Endothelial cell (in vitro differentiated cells): ENCODE results near the gene SLC9A9. TPM values are rescaled to one million over a fixed set of nuclear protein-coding genes. Genes with fewer than 3 reads are reported as not detected.

Source experiments
- DNase-seq: peaks from one replicate; pipeline ENCODE4 v3.0.0; 2021; ENCODE audit warnings: low spot score
- H3K27ac Mint-ChIP-seq: one replicate; pipeline ENCODE4 v1.8.0; 2021; ENCODE audit warnings: mixed read lengths, inconsistent platforms; ENCODE audit not compliant: unreplicated experiment
- H3K27me3 Mint-ChIP-seq: one replicate; pipeline ENCODE4 v1.8.0; 2021; ENCODE audit warnings: mild to moderate bottlenecking, moderate library complexity, mixed read lengths, inconsistent platforms; ENCODE audit not compliant: unreplicated experiment
- H3K36me3 Mint-ChIP-seq: one replicate; pipeline ENCODE4 v1.8.0; 2021; ENCODE audit warnings: mild to moderate bottlenecking, low read depth, mixed read lengths, inconsistent platforms; ENCODE audit not compliant: unreplicated experiment
- H3K4me1 Mint-ChIP-seq: one replicate; pipeline ENCODE4 v1.8.0; 2021; ENCODE audit warnings: mild to moderate bottlenecking, mixed read lengths, inconsistent platforms; ENCODE audit not compliant: unreplicated experiment
- H3K4me3 Mint-ChIP-seq: one replicate; pipeline ENCODE4 v1.8.0; 2021; ENCODE audit warnings: mild to moderate bottlenecking, mixed read lengths, inconsistent platforms; ENCODE audit not compliant: unreplicated experiment
- H3K9me3 Mint-ChIP-seq: one replicate; pipeline ENCODE4 v1.8.0; 2021; ENCODE audit warnings: mixed read lengths, inconsistent platforms; ENCODE audit not compliant: unreplicated experiment
- total RNA-seq: library from RNA; stranded (reverse); fragmentation: NEBNext Ultra II Directional; extraction: Animal tissue kit (Norgen Biotek cat#: 25700); gene quantifications from one replicate; pipeline ENCODE4 v1.2.1, GENCODE V29; 2021; ENCODE audit not compliant: unreplicated experiment
- TF ChIP-seq, protein P1 (sequence below): fragments of 200-600 bp; sonication (generic); IDR thresholded peaks from one replicate; pipeline ENCODE4 v1.5.0; 2021; ENCODE audit warnings: antibody characterized with exemption; ENCODE audit not compliant: unreplicated experiment

Gene SLC9A9
- total RNA-seq, 1 donor from 2014 or later = 7.9 TPM

DNA sequence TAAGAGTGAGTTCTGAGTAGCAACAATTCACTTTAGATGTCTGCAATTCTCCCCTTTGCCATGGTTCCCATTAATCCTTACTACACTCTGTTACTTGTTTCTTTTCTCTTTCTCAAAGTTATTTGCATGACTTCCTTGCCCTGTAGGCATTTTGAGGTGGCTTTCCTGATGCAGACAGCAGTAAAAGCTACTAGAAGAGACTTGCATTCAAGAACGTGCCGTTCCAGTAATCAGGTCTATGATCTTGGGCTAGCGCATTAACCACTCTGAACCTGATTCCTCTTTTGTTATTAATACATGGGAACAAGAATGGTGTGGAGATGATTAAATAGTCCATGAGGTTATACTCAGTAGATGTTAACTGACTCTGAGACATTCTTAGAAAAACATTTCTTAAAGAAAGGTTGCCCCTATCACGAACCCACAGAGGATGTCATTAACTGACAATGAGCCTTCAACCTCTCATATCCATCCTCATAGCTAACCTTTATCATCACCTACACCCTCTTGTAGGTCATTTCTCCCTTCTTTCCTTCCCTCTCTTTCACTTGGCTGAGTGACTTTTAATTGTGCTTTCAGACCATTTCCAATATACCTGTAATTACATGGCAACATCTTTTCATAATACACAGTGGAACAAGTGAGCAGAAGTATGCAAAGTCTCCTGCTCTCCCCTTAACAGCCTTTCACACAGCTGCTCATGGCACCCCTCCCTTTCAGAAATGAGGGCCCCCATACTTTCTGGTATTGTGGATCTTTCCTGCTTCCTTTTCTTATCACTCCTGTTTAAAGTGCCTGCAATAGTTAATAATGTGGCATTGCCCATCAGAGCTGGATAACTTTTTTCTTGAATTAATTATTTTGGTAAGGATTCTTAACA is 552.8 kb downstream of the SLC9A9 start:
- TF ChIP-seq, protein P1, sequence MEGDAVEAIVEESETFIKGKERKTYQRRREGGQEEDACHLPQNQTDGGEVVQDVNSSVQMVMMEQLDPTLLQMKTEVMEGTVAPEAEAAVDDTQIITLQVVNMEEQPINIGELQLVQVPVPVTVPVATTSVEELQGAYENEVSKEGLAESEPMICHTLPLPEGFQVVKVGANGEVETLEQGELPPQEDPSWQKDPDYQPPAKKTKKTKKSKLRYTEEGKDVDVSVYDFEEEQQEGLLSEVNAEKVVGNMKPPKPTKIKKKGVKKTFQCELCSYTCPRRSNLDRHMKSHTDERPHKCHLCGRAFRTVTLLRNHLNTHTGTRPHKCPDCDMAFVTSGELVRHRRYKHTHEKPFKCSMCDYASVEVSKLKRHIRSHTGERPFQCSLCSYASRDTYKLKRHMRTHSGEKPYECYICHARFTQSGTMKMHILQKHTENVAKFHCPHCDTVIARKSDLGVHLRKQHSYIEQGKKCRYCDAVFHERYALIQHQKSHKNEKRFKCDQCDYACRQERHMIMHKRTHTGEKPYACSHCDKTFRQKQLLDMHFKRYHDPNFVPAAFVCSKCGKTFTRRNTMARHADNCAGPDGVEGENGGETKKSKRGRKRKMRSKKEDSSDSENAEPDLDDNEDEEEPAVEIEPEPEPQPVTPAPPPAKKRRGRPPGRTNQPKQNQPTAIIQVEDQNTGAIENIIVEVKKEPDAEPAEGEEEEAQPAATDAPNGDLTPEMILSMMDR = no peak
- Mint-ChIP-seq H3K4me1 (peaks cover 14% of the 10 kb centered on the region), H3K36me3 (no peaks in the 10 kb centered on the region), H3K27ac (no peak overlapping the region), H3K27me3 (no peaks in the 10 kb centered on the region), H3K9me3 (no peaks in the 10 kb centered on the region), H3K4me3 (no peak overlapping the region)
- DNase-seq = no peak

DNA sequence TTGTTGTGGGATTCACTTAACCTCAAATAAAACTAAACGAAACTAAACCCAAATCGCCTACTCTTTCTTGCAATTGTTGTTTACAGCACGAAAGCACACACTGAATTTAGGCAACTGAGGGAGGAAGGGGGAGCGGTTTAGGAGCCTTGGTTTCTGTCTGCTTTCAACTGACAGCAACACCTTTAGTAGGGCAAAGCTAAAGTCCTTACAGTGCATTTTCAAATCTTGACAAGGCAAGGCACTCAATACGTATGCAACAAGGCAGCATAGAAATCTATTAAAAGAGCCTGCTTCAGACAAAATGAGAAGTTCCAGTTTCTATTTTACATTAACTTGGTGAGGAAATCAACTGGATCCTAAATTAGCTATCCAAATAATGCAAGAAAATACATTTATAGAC is 554.1 kb downstream of the SLC9A9 start:
- no peaks in the 10 kb centered on the region for H3K36me3 Mint-ChIP-seq
- H3K4me1 Mint-ChIP-seq = peaks cover 14% of the 10 kb centered on the region
- no peak overlapping the region for H3K4me3 Mint-ChIP-seq
- no peak overlapping the region for H3K27ac Mint-ChIP-seq
- H3K27me3 Mint-ChIP-seq = peaks cover 3% of the 10 kb centered on the region
- no peaks in the 10 kb centered on the region for H3K9me3 Mint-ChIP-seq
- DNase-seq = no peak
- TF ChIP-seq, protein P1 = no peak

GRCh38 chr3:143291836-143292447 is 556.3 kb downstream of the SLC9A9 start:
- no peak overlapping the region for H3K4me3 Mint-ChIP-seq
- H3K4me1 Mint-ChIP-seq = peaks cover 14% of the 10 kb centered on the region
- H3K9me3 Mint-ChIP-seq = no peaks in the 10 kb centered on the region
- no peaks in the 10 kb centered on the region for H3K36me3 Mint-ChIP-seq
- H3K27ac Mint-ChIP-seq = no peak overlapping the region
- DNase-seq = no peak
- TF ChIP-seq, protein P1 = no peak
- H3K27me3 Mint-ChIP-seq = peaks cover 3% of the 10 kb centered on the region

DNA sequence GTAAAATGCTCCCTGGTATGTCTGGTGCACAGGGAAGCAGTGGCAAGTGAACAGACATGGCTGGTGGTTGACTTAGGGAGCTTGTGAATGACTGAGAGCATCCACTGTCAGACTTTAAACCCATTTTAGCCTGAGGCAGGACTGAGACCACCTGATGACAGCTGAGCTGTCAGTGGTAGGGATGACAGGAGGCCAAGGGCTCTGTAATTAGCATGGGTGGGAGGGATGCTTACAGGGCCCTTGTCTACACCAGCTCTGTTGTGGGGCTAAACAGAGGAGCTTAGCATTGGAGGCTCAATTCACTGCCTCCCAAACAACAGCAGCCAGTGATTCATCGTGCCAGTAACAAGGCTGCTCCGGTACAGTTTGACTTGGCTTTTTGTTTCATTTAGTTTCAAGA is 559.3 kb downstream of the SLC9A9 start:
- Mint-ChIP-seq H3K27ac (no peak overlapping the region), H3K4me3 (no peak overlapping the region), H3K4me1 (no peaks in the 10 kb centered on the region), H3K9me3 (no peaks in the 10 kb centered on the region), H3K27me3 (peaks cover 5% of the 10 kb centered on the region), H3K36me3 (no peaks in the 10 kb centered on the region)
- TF ChIP-seq, protein P1 = no peak
- DNase-seq = no peak

GRCh38 chr3:143287403-143287802 is 560.9 kb downstream of the SLC9A9 start:
- peaks cover 5% of the 10 kb centered on the region for H3K27me3 Mint-ChIP-seq
- no peaks in the 10 kb centered on the region for H3K4me1 Mint-ChIP-seq
- H3K9me3 Mint-ChIP-seq = no peaks in the 10 kb centered on the region
- no peak overlapping the region for H3K4me3 Mint-ChIP-seq
- H3K27ac Mint-ChIP-seq = no peak overlapping the region
- DNase-seq = no peak
- TF ChIP-seq, protein P1 = no peak
- no peaks in the 10 kb centered on the region for H3K36me3 Mint-ChIP-seq
